ENCODE results near the gene SGCA. TPM values are rescaled to one million over a fixed set of nuclear protein-coding genes. Genes with fewer than 3 reads are reported as not detected.

SGCA gene
- total RNA-seq, 2 experiments from 2014 or later: 0.57 to 1.1 TPM

GRCh38 chr17:50118076-50118827 is 47.6 kb upstream of the SGCA start:
- CTCF ChIA-PET (ENCODE audit: unreplicated experiment): no interaction called here
- DNase-seq (ENCODE audit: low spot score): no peak
- BruUV-seq (replicated peaks): no TSS peak
- Histone ChIP-seq H3K27ac (ENCODE audit: low read depth, low read length, poor library complexity, severe bottlenecking) (no peak overlapping the region), H3K9me3 (ENCODE audit: low read length) (no peaks in the 10 kb centered on the region), H2AFZ (ENCODE audit: low read length) (no peak overlapping the region), H3K4me3 (ENCODE audit: low read depth, low read length, poor library complexity, severe bottlenecking) (no peak overlapping the region), H3K79me2 (ENCODE audit: insufficient read depth, low read depth, low read length) (no peaks in the 10 kb centered on the region), H3K4me1 (ENCODE audit: insufficient read depth, low read length, poor library complexity, severe bottlenecking) (no peaks in the 10 kb centered on the region), H3K36me3 (ENCODE audit: insufficient read depth, low read length) (no peaks in the 10 kb centered on the region), H3K4me2 (ENCODE audit: low read length) (no peak overlapping the region), H4K20me1 (ENCODE audit: insufficient read depth, low read length) (no peaks in the 10 kb centered on the region), H3K9me2 (ENCODE audit: insufficient read depth, low read length) (no peaks in the 10 kb centered on the region)
- intact Hi-C loops (cut with micrococcal nuclease; ENCODE audit: unreplicated experiment): no loop called here
- TF ChIP-seq CTCF (conservative IDR thresholded peaks at IDR 0.05; ENCODE audit: low read length) (no peak), EZH2phosphoT487 (IDR thresholded peaks at IDR 0.05; ENCODE audit: borderline replicate concordance, low read depth, low read length) (no peak)
- POLR2A ChIA-PET: no interaction called here

GRCh38 chr17:50118828-50119218 is 47.0 kb upstream of the SGCA start:
- no peak for DNase-seq (ENCODE audit: low spot score)
- Histone ChIP-seq H3K27ac (ENCODE audit: low read depth, low read length, poor library complexity, severe bottlenecking) (no peak overlapping the region), H3K79me2 (ENCODE audit: insufficient read depth, low read depth, low read length) (no peaks in the 10 kb centered on the region), H3K9me2 (ENCODE audit: insufficient read depth, low read length) (no peaks in the 10 kb centered on the region), H2AFZ (ENCODE audit: low read length) (no peak overlapping the region), H3K4me1 (ENCODE audit: insufficient read depth, low read length, poor library complexity, severe bottlenecking) (no peaks in the 10 kb centered on the region), H3K4me2 (ENCODE audit: low read length) (no peak overlapping the region), H3K36me3 (ENCODE audit: insufficient read depth, low read length) (no peaks in the 10 kb centered on the region), H3K9me3 (ENCODE audit: low read length) (no peaks in the 10 kb centered on the region), H4K20me1 (ENCODE audit: insufficient read depth, low read length) (no peaks in the 10 kb centered on the region), H3K4me3 (ENCODE audit: low read depth, low read length, poor library complexity, severe bottlenecking) (no peak overlapping the region)
- no peak for TF ChIP-seq CTCF (conservative IDR thresholded peaks at IDR 0.05; ENCODE audit: low read length)
- TF ChIP-seq EZH2phosphoT487 (IDR thresholded peaks at IDR 0.05; ENCODE audit: borderline replicate concordance, low read depth, low read length): no peak
- intact Hi-C loops (cut with micrococcal nuclease; ENCODE audit: unreplicated experiment): no loop called here
- BruUV-seq (replicated peaks): no TSS peak
- ChIA-PET POLR2A (interaction anchor here (0.6 kb wide), 1 partner anchor 32 kb away, joined by 4 read pairs; the partner anchor contains the start of gene PPP1R9B), CTCF (ENCODE audit: unreplicated experiment) (no interaction called here)

GRCh38 chr17:50120475-50121253 is 45.1 kb upstream of the SGCA start:
- BruUV-seq (replicated peaks): no TSS peak
- Histone ChIP-seq H3K4me3 (ENCODE audit: low read depth, low read length, poor library complexity, severe bottlenecking) (no peak overlapping the region), H3K36me3 (ENCODE audit: insufficient read depth, low read length) (no peaks in the 10 kb centered on the region), H3K27ac (ENCODE audit: low read depth, low read length, poor library complexity, severe bottlenecking) (no peak overlapping the region), H4K20me1 (ENCODE audit: insufficient read depth, low read length) (no peaks in the 10 kb centered on the region), H3K9me3 (ENCODE audit: low read length) (no peaks in the 10 kb centered on the region), H3K9me2 (ENCODE audit: insufficient read depth, low read length) (no peaks in the 10 kb centered on the region), H3K79me2 (ENCODE audit: insufficient read depth, low read depth, low read length) (no peaks in the 10 kb centered on the region), H3K4me1 (ENCODE audit: insufficient read depth, low read length, poor library complexity, severe bottlenecking) (no peaks in the 10 kb centered on the region), H3K4me2 (ENCODE audit: low read length) (no peak overlapping the region), H2AFZ (ENCODE audit: low read length) (no peak overlapping the region)
- TF ChIP-seq EZH2phosphoT487 (IDR thresholded peaks at IDR 0.05; ENCODE audit: borderline replicate concordance, low read depth, low read length): no peak
- TF ChIP-seq CTCF (conservative IDR thresholded peaks at IDR 0.05; ENCODE audit: low read length): no peak
- ChIA-PET POLR2A (no interaction called here), CTCF (ENCODE audit: unreplicated experiment) (no interaction called here)
- DNase-seq (ENCODE audit: low spot score): no peak
- intact Hi-C loops (cut with micrococcal nuclease; ENCODE audit: unreplicated experiment): no loop called here
